ENCODE data around the gene LRRC4C.
"Not testable (repeated sequence)": the region's sequence is repeated elsewhere in the genome, so short reads cannot be mapped to it uniquely, and the experiment has no call there.

Gene LRRC4C

DNA sequence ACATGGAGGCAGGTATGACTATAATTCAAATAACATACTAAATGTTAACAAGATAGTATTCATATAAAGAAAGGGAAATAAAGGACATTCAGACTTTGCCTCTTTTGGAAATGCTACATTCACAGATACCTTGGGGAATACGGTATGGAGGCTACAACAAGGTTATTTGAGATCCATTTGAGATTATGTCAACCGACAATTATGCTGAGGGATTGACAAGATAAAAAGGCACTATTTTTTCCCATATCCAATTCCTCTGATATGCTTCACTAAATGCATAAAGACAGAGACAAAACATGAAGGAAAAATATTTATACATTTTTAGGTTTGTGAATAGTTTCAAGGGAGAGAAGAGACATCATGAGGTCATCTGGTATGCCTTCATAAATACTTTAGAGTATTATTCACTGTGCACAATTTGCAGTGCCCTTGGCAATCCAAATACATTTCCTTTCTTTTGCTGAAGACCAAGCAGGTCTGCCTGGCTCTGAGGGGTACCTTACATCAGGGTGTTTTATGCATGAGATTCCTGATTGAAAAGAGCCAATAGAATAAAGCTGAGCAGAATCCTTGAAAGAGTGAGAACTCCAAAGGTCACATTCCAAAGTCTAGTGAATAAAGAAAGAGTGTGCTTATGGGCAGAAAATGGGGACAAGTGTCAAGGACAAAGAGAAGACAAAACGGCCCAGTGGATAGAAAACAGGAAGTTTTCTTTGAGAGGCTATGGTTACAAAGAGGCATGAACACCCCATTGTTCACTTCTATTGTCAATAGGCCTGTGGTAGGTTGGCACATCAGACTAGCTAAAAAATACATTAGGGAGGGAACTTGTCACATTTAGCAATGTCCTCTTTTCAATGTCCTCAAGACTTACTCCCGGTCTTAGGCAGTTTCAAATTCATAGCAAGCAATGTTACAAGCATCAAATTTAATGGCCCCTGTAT is 455.8 kb downstream of the LRRC4C start:
- DNase-seq, result no peak

- DNase-seq, result no peak
These were observed 460.5 kb downstream of the LRRC4C start for GRCh38 chr11:40998920-40999319.

- DNase-seq, result no peak
These were observed 471.5 kb downstream of the LRRC4C start for GRCh38 chr11:40987776-40988435.

GRCh38 chr11:40986320-40986719 is 473.1 kb downstream of the LRRC4C start:
- DNase-seq, result no peak

DNA sequence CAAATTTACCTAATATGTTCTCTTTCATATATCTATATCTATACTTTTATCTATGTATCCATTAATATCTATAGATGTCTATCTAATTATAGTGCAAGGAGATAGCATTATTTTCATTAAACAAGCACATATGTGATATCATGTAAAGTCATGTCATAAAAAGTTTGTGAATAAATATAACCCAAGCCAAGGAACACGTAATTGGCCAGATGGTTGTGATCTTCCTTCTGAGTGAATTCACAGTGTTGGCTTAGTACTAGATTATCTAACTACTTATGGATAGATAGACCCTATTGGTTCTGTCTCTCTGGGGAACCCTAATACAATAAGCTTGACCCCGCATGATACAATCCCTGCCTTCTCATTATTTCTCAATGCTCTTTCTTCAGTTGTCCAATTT is 484.4 kb downstream of the LRRC4C start:
- DNase-seq, result no peak

- no peak for DNase-seq
These were observed 485.2 kb downstream of the LRRC4C start for GRCh38 chr11:40974186-40974795.

- DNase-seq, result no peak
These were observed 500.7 kb downstream of the LRRC4C start for GRCh38 chr11:40958707-40959106.

DNA sequence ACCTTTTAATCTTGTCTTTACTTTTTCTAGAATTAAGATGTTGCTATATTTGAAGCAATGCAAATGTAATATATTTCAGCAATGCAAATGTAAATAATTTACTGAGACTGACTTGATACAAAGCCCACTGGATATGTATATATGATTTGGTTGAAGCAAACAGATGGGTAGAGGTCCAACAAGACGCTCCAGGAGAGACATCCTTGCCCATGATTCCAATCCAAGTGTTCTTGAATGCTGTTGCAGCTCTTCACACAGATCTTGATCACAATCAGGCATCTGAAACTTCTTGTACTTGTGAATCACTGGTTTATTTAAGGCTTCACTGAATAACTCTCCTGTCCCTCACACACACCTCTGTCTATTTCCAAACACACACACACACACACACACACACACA is 507.0 kb downstream of the LRRC4C start:
- DNase-seq, result no peak

DNA sequence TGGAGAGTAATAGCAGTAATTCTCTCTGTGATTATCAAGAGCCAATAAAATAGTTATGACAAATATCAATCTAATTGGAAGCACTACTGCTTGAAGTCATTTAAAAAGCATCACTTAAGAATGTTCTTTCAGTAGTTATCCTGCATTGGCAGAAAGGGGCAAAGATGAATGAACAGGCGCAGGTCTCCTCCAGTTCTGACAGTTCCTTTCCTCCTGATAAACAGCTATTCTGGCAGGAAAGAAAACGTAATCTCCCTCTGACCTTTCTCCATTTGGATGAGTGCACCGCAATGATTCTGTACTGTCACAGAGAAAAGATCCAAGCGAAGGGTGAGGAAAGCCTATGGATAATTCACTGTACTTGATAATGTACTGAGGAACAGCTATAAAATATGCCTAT is 521.5 kb downstream of the LRRC4C start:
- no peak for DNase-seq

DNA sequence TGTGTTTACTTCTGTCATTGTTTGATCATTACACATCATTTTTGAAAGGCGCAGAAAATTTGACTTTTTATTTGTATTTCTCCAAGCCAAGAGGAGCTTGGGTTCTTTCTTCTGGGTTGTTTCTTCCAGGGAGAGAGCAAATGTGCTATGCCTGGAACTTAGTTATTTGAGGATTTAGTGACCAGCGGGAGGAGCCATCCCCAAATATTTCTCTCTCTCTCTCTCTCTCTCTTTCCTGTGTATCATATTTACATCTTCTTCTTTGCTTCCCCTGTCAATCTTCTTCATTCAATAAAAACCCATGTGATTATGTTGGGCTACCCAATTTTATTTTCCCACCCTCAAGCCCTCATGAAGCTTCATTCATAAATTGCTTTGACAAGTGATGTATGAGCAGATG is 534.5 kb downstream of the LRRC4C start:
- DNase-seq, result no peak

- DNase-seq, result no peak
These were observed 538.2 kb downstream of the LRRC4C start for GRCh38 chr11:40921246-40921645.

GRCh38 chr11:40910774-40911173 is 548.7 kb downstream of the LRRC4C start:
- not testable (repeated sequence) for DNase-seq

GRCh38 chr11:40894501-40894900 is 565.0 kb downstream of the LRRC4C start:
- DNase-seq, result no peak

- DNase-seq, result no peak
These were observed 574.0 kb downstream of the LRRC4C start for GRCh38 chr11:40885250-40885954.

DNA sequence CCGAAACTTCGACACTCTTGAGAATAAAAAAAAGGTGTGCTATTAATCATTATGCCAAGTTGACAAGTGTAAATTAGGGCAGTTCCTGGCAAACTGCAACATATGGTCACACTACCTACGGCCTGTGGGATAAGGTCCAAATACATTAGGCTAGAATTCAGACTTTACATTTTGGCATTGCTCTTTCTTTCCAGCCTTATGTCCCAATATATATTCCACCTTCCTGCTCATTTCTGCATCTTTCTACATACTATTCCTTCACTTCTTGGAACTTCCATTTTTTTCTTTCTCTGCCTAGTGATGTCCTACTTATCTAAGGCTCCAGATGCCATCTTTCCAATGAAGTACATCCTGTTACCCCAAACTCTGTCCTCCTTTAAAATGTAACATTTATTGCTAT is 577.2 kb downstream of the LRRC4C start:
- DNase-seq, result no peak

DNA sequence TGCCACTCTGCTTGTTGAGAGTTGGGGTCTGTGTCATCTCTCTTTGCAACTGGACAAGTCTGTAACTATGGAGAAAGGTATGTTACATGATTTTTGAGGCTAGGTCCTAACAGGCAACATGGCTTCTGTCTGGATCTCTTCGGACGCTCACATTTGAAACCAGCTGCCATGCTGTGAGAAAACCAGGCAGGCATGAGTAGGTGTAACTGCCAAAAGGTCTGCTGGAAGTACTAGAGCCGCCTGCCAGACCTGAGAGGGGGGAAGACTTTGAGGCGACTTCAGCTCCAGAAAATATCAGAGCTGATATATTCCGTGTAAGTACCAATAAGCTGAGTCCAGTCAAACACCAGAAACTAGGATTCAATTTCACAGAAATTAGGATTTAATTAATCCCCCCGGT is 579.5 kb downstream of the LRRC4C start:
- DNase-seq, result no peak

DNA sequence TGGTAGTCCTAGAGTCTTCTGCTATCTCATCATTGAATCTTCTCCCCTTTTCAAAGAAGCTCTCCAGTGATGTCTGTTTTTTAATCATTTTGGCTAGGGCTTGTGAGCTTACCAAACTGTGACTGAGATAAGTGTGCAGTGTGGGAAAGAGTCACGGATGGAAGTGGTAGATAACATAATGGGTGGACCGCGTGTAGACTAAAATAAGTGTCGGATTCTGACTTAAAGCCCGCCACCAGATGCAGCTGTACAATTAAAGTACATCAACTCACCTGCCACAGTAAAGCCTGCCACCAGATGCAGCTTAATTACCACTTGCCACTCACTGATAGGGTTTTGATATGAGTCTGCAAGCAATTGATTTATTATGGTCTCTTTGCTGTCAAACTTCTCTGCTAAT is 581.5 kb downstream of the LRRC4C start:
- no peak for DNase-seq

DNA sequence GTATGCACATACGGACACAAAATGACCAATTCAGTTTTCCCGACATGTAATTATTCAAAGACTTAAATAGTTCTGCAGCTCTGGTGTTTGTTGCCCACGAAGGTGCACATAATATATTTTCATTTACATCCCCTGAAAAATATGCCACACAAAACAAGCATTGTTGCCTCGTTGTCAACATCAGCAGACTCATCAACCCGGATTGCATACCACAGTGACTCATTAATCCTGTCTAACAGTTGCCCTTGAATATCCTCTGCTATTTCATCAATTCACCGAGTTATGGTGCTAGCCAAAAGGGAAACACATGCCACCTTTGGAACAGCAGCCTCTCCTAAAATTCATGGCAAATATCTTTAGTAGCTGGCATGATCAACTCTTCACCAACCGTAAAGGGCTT is 582.2 kb downstream of the LRRC4C start:
- DNase-seq, result no peak

- DNase-seq, result no peak
These were observed 591.3 kb downstream of the LRRC4C start for GRCh38 chr11:40867991-40868632.

DNA sequence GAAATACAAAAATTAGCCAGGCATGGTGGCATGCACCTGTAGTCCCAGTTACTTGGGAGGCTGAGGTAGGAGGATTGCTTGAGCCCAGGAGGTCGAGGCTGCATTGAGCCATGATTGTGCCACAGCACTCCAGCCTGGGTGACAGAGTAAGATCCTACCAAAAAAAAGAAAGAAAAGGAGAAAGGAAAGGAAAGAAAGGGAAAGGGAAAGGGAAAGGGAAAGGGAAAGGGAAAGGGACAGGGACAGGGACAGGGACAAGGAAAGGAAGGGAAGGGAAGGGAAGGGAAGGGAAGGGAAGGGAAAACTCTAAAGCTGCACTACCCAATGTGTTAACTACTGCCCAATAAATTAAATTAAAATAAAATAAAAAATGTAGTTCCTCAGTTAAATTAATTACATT is 601.7 kb downstream of the LRRC4C start:
- not testable (repeated sequence) for DNase-seq

DNA sequence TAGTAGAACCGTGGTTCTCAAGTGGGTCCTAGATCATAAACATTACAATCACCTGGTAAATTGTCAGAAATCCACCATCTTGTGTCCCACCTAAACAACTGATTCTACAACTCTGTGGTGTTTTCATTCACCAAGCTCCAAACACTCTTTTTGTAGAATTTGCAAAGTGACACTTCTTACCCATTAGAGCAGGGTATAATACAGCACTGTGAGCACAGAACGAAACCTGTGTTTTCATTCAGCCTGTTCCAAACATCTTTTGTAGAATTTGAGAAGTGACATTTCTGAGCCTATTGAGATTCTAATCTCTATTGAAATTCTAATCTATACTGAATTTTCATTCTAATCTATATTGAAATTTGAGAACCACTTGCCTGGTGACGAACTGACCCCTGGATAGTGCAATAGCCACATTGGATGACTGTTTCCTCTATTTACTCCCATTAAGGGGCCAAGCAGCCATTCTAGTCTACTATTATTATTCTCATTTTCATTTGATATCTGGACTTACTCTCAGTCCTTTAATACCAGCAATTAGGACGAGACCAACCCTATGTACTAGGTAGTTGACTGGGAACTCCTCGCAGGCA is 616.6 kb downstream of the LRRC4C start:
- DNase-seq, result no peak

GRCh38 chr11:40841231-40841630 is 618.2 kb downstream of the LRRC4C start:
- DNase-seq, result no peak
